ENCODE measurements around the gene ACTR5.
A peak's percentile ranks its signal among the peaks of the same experiment; 100 is the strongest.

Gene ACTR5

GRCh38 chr20:38748097-38748860, at the start of gene ACTR5:
TSS of gene ACTR5 (plus strand) at chr20:38748460. CDS start at chr20:38748479, 19 bp downstream.
- peak in 57 of 58 donors; percentile 47 to 96 (median 89) for DNase-seq

GRCh38 chr20:38698541-38698940, 49.7 kb upstream of the ACTR5 start:
- DNase-seq = no peak

DNA sequence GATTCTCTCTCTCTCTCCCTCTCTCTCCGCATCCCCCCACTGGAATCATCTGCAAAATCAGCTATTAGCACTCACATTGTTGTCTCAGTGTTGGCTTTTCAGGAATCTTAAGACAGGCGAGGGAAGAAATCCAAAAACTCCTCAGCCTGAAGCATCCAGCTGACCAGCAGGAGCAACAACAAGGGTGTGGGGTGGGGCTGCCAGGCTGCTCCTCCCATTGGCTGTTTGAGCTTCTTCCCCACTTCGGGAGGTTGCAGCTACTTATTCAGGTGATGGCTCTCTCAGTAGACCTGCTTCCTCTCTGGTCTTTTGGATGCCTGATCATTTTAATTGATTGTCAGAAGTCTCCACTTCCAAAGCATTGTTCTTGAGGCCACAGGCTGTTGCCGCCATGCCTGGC, 48.1 kb upstream of the ACTR5 start:
- DNase-seq = no peak

GRCh38 chr20:38700926-38701325, 47.3 kb upstream of the ACTR5 start:
- DNase-seq = no peak

- DNase-seq = no peak
Observed at GRCh38 chr20:38703526-38703925, 44.7 kb upstream of the ACTR5 start.

- no peak for DNase-seq
Observed at GRCh38 chr20:38704136-38704535, 44.1 kb upstream of the ACTR5 start.

DNA sequence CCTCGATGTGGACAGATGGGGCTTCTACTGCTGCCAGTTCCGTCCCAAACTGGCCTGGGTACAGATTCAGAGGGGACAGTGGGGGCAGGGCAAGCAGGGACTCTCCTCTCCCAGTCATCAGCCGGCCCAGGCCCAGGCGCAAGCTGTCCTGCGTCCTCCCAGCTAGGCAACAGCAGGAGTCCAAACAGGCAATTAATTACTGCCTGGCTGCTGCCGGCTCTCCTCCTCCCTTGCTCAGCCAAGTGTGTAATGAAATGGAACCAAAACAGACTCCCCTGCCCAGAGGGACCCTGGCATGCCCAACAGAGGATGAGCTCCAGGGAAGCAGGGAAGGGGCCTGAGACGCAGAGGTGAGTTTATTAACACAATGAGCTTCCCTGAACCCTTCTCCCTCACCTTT, 41.8 kb upstream of the ACTR5 start:
- peak in 9 of 58 donors; percentile 4 to 34 (median 16) for DNase-seq

GRCh38 chr20:38714308-38714707, 34.0 kb upstream of the ACTR5 start:
- peak in 3 of 58 donors; percentile 14 to 21 (median 18) for DNase-seq

- DNase-seq = no peak
Observed at GRCh38 chr20:38715646-38716045, 32.6 kb upstream of the ACTR5 start.

DNA sequence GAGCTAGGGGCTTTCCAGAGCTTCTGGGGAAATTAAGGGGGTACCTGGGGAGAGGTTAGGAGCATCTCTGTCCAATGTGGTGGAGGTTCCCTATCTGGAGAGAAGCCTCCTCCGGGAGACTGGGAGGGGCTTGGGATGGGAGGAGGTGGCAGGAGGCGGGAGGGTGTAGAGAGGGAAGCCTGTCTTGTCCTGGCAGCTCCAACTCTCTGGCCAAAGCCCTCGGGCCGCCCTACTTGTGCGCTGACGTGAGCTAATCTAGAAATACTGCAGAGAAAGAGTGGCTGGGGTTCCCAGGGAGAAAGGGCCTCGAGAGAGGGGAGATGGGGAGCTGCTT, 25.6 kb upstream of the ACTR5 start:
- DNase-seq = peak in 1 of 58 donors; percentile 48

DNA sequence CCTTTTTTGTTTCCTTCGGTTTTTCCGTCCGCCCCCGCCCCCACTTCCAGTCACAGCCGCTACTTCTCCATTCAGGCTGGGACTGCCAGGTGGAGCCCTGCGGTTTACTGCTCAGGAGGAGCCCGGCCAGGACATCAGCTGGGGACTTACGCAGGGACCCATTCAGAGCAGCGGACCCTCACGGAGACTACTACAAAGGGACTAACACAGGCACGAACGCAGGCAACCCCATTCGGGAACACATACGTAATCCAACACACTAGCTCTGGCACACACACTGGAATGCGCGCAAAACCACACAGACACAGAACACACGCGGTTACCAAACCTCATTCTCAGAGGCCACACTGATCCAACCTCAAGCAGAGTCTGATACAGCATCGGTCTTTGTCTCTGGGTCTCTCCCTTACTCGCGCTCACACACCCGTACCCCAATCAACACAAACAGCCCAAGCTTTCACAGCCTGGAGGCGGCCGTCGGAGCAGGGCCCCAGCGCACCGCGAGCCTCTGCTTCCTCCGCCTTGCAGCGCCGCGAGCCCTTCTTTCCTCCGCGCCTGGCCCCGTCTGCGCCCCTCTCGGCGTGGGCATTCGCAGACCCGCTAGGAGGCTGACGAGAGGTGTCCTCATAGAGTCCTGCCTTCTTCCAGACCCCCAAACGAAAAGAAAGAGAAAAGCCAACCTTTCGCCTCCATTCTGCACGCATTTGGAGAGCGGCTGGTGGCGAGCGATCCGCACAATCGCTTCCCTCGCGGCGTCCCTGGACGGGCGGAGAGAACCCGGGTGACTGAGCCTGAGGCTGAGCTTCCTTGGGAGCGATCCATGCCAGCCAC, 25.0 kb upstream of the ACTR5 start:
- DNase-seq = peak in 1 of 58 donors; percentile 48

DNA sequence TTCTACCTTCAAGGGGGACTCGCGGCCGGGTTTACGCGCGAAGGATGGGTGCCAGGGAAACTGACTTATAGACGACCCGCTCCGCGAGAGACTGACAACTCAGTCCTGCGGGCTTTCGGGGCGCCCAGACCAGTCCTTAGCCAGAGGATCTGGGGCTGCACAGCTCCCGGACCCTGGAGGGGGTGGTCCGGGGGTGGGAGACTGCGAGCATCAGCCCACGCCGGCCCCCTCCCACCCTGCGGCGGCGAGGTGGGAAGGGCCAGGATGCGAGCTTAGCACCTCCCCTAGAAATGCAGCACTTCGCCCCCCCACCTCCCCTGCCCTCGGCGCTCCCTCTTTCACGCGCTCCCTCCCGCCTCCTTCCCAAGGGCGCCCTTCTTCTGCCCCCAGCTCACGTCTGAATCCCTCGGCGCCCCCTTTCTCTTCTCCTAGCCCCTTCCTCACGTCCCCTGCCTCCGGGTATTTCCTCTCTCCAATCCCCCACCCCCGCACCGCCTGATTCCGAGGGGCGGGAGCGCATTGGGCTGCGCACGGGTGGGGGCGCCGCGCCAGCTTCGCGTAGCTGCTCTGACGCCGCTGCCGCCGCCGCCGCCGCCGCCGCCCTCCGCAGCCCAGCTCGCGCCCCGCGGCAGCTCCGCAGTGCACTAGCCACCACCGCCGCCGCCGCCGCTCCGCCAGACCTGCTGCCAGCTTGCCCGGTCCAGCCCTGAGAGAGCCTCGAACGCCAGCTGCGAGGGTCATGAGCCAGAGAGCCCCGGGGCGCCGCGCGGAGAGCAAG, 24.2 kb upstream of the ACTR5 start, which contains the start of gene SLC32A1:
Gene SLC32A1 (plus strand): TSS at position 639 of the 778 bp plus-strand sequence. CDS start 239 bp downstream, outside the sequence.
- peak in 6 of 58 donors; percentile 19 to 79 (median 37) for DNase-seq

GRCh38 chr20:38724626-38725147, 23.6 kb upstream of the ACTR5 start:
- no peak for DNase-seq

DNA sequence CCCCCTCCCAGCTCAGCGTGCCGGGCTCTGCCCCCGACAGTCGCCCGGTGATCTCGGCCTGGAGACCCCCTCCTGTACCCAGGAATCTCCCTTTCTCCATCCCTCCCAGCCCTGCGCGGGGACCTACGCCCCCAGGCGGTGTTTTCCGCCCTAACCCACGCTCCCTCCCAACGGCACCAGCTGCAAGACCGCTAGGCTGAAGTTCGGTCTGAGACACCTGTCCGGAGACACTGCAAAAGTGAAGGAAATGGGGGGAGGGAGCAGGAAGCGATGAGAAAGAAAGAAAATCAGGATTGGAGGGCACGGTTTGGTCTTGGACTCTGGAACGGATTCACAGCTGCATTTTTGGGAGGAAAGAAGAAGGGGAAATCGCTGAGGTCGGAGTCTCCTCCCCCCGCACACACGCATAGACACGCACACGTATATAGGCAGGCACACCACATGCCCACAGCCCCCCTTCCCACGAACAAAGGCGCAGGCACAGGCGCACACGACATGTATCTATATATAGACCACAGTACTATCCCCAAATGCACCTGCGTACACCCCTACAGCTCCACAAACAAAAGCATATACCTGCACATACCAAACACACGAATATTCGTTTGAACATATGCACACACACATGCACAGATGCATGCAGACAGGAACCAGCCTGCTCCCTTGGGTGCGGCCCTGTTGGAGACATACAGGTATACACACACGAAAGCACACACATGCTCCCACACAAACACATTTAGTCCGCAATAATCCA, 22.9 kb upstream of the ACTR5 start:
- peak in 1 of 58 donors; percentile 46 for DNase-seq

DNA sequence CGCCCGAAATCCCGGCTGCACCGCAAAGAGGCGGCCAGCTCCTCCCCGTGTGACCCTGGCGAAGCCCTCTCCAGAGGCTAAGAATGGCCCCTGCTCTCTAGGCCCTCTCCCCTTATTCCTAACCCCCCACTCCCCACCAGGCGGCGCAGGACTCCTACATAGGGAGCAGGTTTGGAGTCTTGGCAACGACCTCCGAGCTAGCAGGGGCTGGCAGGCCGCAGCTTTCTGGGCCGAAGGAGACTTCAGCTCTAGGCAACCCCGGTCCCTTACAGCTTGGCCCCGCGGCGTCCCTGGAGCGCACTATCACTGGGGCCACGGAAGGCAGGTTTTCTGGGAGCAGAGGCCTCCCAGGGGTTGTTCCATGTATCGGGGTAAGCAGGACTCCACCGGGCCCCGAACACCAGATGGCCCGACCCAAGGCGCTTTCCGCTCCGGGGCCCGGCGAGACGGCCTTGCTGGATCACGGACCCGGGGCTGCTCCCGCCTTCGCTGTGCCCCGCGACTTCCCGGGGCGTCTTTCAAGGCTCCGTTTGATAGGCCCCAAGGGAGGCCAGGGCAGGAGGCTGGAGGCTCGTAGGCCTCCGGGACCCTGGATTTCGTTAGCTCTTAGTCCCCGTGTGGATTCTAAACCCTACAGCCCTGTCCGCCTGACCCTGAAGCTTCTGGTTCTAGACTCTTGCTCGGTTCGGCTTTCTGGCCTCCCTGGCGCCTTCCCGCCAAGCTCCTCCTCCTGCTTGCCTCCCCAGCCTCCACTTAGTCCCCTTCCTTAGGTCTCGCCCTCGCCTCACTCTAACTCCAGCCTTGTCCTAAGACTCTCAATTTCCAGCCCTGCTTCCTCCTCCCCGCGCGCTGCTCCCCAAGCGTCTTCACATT, 22.1 kb upstream of the ACTR5 start:
- peak in 4 of 58 donors; percentile 10 to 41 (median 22) for DNase-seq

- peak in 19 of 58 donors; percentile 10 to 50 (median 21) for DNase-seq
Observed at GRCh38 chr20:38726804-38727606, 21.3 kb upstream of the ACTR5 start.

GRCh38 chr20:38727607-38728190, 20.6 kb upstream of the ACTR5 start:
- DNase-seq = peak in 1 of 58 donors; percentile 4

DNA sequence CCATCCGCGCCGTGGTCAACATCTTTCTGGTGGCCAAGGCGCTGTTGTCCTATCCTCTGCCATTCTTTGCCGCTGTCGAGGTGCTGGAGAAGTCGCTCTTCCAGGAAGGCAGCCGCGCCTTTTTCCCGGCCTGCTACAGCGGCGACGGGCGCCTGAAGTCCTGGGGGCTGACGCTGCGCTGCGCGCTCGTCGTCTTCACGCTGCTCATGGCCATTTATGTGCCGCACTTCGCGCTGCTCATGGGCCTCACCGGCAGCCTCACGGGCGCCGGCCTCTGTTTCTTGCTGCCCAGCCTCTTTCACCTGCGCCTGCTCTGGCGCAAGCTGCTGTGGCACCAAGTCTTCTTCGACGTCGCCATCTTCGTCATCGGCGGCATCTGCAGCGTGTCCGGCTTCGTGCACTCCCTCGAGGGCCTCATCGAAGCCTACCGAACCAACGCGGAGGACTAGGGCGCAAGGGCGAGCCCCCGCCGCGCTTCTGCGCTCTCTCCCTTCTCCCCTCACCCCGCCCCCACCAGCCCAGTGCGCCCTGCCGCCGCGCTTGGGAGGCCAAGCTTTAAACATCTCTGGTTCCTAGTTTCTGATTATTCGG, 20.0 kb upstream of the ACTR5 start:
- no peak for DNase-seq

Measured in anterior cingulate cortex (tissue), 58 donors.